Suppressor macrophage treated with lipopolysaccharide for 1 hour (primary cell): ENCODE data around the gene TRAF3IP3.
"Not testable (repeated sequence)": the region's sequence is repeated elsewhere in the genome, so short reads cannot be mapped to it uniquely, and the experiment has no call there.

Experiments used
- DNase-seq, 3 donors: peaks; one replicate each; pipeline ENCODE4 v3.0.0-alpha.2; 2020 to 2022

The TRAF3IP3 gene

GRCh38 chr1:209769171-209769904 is 13.5 kb downstream of the TRAF3IP3 start:
- DNase-seq = peak; percentile 80 to 83 (median 83)

GRCh38 chr1:209769971-209770370 is 14.1 kb downstream of the TRAF3IP3 start:
- peak; percentile 55 to 62 (median 59) for DNase-seq

- no peak for DNase-seq
Observed at GRCh38 chr1:209770636-209771415, 15.0 kb downstream of the TRAF3IP3 start.

- DNase-seq = no peak
Observed at GRCh38 chr1:209772126-209772525, 16.3 kb downstream of the TRAF3IP3 start.

GRCh38 chr1:209774592-209774991 is 18.7 kb downstream of the TRAF3IP3 start:
- peak; percentile 27 to 45 (median 43) for DNase-seq

- DNase-seq = no peak
Observed at GRCh38 chr1:209775678-209776077, 19.8 kb downstream of the TRAF3IP3 start.

- no peak for DNase-seq
Observed at GRCh38 chr1:209777587-209777986, 21.7 kb downstream of the TRAF3IP3 start.

GRCh38 chr1:209778102-209778501 is 22.2 kb downstream of the TRAF3IP3 start:
- DNase-seq = no peak

- DNase-seq = no peak
Observed at GRCh38 chr1:209780268-209780667, 24.4 kb downstream of the TRAF3IP3 start.

- DNase-seq = no peak
Observed at GRCh38 chr1:209783386-209783785, 27.5 kb downstream of the TRAF3IP3 start.

GRCh38 chr1:209784265-209785169 is 28.7 kb downstream of the TRAF3IP3 start, which contains the start of gene C1orf74:
Gene C1orf74 (minus strand): TSS chr1:209784559. CDS start chr1:209783634, 925 bp downstream.
- peak; percentile 100 for DNase-seq

- DNase-seq = no peak
Observed at GRCh38 chr1:209785592-209785991, 29.7 kb downstream of the TRAF3IP3 start.

- no peak for DNase-seq
Observed at GRCh38 chr1:209786146-209786545, 30.3 kb downstream of the TRAF3IP3 start.

- no peak for DNase-seq
Observed at GRCh38 chr1:209787551-209787950, 31.7 kb downstream of the TRAF3IP3 start.

- DNase-seq = no peak
Observed at GRCh38 chr1:209789245-209789644, 33.4 kb downstream of the TRAF3IP3 start.

GRCh38 chr1:209790286-209791193 is 34.7 kb downstream of the TRAF3IP3 start:
- DNase-seq = no peak

GRCh38 chr1:209791920-209792319 is 36.1 kb downstream of the TRAF3IP3 start:
- DNase-seq = no peak

GRCh38 chr1:209793711-209794110 is 37.9 kb downstream of the TRAF3IP3 start:
- DNase-seq = not testable (repeated sequence)

- DNase-seq = no peak
Observed at GRCh38 chr1:209797978-209798639, 42.3 kb downstream of the TRAF3IP3 start.

- DNase-seq = no peak
Observed at GRCh38 chr1:209800984-209801834, 45.4 kb downstream of the TRAF3IP3 start.
